ENCODE results near the gene POLR3C.
A peak's percentile ranks its signal among the peaks of the same experiment; 100 is the strongest.
"Not testable (repeated sequence)": the region's sequence is repeated elsewhere in the genome, so short reads cannot be mapped to it uniquely, and the experiment has no call there.

The POLR3C gene

DNA sequence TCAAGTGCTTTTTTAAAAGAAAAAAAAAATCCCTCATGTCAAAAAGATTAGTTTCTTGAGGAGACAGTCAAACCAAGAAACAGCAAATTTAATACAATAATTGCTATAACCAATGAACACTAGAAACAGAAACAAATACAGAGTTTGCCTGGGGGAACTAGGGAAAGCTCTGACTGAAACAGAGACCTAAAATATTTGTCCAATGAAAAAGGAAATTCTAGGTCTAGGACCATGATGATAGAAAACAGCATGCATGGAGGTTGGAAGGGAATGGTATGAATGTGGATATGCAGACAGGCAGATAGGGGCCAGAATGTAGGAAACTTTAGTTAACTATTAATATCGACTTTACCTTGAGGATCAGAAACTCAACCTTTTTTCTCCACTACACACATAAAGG, 31.5 kb upstream of the POLR3C start:
- FAIRE-seq (no peak), DNase-seq (ENCODE audit: insufficient read length, low spot score) (no peak)
- no peak for TF ChIP-seq POU2F2 (IDR thresholded peaks at IDR 0.05; ENCODE audit: low read depth, low read length)
- no peak for TF ChIP-seq SPI1 (IDR thresholded peaks at IDR 0.05; ENCODE audit: low read depth, low read length)
- TF ChIP-seq POLR2A (IDR thresholded peaks at IDR 0.05; ENCODE audit: low read depth, low read length), result no peak

DNA sequence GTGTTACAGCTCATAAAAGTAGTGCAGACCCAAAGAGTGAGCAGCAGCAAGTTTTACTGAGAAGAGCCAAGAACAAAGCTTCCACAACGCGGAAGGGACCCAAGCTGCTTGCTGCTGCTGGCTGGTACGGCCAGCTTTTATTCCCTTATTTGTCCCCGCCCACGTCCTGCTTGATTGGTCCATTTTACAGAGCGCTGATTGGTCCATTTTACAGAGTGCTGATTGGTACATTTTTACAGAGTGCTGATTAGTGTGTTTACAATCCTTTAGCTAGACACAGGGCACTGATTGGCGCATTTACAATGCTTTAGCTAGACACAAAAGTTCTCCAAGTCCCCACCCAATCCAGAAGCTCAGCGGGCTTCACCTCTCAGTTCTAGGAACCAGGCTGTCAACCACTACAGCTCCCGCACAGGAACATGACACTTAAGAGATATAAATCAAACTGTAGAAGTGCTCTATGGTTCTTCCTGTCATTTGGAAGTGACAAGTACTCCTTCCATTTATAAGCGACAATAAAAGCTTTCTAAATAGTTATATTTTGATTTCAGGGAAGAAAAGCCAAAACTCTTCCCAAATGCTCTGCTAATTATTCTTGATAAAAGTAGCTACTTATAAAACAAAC, 28.6 kb upstream of the POLR3C start:
- FAIRE-seq, result no peak
- TF ChIP-seq TAF1 (IDR thresholded peaks at IDR 0.05; ENCODE audit: low read depth, low read length), result no peak
- no peak for TF ChIP-seq SPI1 (IDR thresholded peaks at IDR 0.05; ENCODE audit: low read depth, low read length)
- TF ChIP-seq POU2F2 (IDR thresholded peaks at IDR 0.05; ENCODE audit: low read depth, low read length), result no peak
- TF ChIP-seq POLR2A (IDR thresholded peaks at IDR 0.05; ENCODE audit: low read depth, low read length), result no peak
- no peak for TF ChIP-seq POLR2AphosphoS5 (IDR thresholded peaks at IDR 0.05; ENCODE audit: low read depth, low read length)
- TF ChIP-seq PAX5 (IDR thresholded peaks at IDR 0.05; ENCODE audit: insufficient read depth, low read length, severe bottlenecking), result no peak
- DNase-seq (ENCODE audit: insufficient read length, low spot score), result no peak

- FAIRE-seq, result no peak
These were observed 27.2 kb upstream of the POLR3C start for GRCh38 chr1:145796753-145797152.

DNA sequence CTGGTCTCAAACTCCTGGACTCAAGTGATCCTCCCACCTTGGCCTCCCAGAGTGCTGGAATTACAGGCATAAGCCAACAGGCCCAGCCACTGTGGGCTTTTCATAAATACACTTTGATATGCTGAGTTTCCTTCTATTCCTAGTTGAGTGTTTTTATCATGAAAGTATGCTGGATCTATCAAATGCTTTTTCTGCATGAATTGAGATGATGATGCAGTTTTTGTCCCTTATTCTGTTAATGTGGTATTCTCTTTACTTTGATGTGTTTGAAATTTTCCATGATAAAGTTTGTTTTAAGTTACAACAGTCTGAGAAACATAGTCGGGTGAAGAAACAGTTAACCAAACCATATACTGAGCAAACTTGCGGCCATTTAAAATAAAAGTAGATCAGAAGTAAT, 24.2 kb upstream of the POLR3C start:
- FAIRE-seq (no peak), DNase-seq (ENCODE audit: insufficient read length, low spot score) (no peak)
- TF ChIP-seq POLR2A (IDR thresholded peaks at IDR 0.05; ENCODE audit: low read depth, low read length) (no peak), POU2F2 (IDR thresholded peaks at IDR 0.05; ENCODE audit: low read depth, low read length) (no peak), SPI1 (IDR thresholded peaks at IDR 0.05; ENCODE audit: low read depth, low read length) (no peak), POLR2AphosphoS5 (IDR thresholded peaks at IDR 0.05; ENCODE audit: low read depth, low read length) (no peak), TAF1 (IDR thresholded peaks at IDR 0.05; ENCODE audit: low read depth, low read length) (no peak), PAX5 (IDR thresholded peaks at IDR 0.05; ENCODE audit: insufficient read depth, low read length, severe bottlenecking) (no peak)

More at GRCh38 chr1:145796753-145797152, 27.2 kb upstream of the POLR3C start:
- TF ChIP-seq POLR2AphosphoS5 (IDR thresholded peaks at IDR 0.05; ENCODE audit: low read depth, low read length), result no peak
- TF ChIP-seq SPI1 (IDR thresholded peaks at IDR 0.05; ENCODE audit: low read depth, low read length), result 0 out of 2 replicates have a peak, but pooled peaks have one; percentile 11
- TF ChIP-seq TAF1 (IDR thresholded peaks at IDR 0.05; ENCODE audit: low read depth, low read length), result no peak
- no peak for DNase-seq (ENCODE audit: insufficient read length, low spot score)

GRCh38 chr1:145804235-145805045, 19.6 kb upstream of the POLR3C start:
- FAIRE-seq, result peak; percentile 35
- no peak for DNase-seq (ENCODE audit: insufficient read length, low spot score)
- TF ChIP-seq TAF1 (IDR thresholded peaks at IDR 0.05; ENCODE audit: low read depth, low read length) (no peak), PAX5 (IDR thresholded peaks at IDR 0.05; ENCODE audit: insufficient read depth, low read length, severe bottlenecking) (no peak), SPI1 (IDR thresholded peaks at IDR 0.05; ENCODE audit: low read depth, low read length) (peak; percentile 57), POLR2A (IDR thresholded peaks at IDR 0.05; ENCODE audit: low read depth, low read length) (no peak), POLR2AphosphoS5 (IDR thresholded peaks at IDR 0.05; ENCODE audit: low read depth, low read length) (no peak), POU2F2 (IDR thresholded peaks at IDR 0.05; ENCODE audit: low read depth, low read length) (no peak)

GRCh38 chr1:145805057-145805456, 18.9 kb upstream of the POLR3C start:
- no peak for DNase-seq (ENCODE audit: insufficient read length, low spot score)
- FAIRE-seq, result no peak
- no peak for TF ChIP-seq POU2F2 (IDR thresholded peaks at IDR 0.05; ENCODE audit: low read depth, low read length)
- TF ChIP-seq POLR2A (IDR thresholded peaks at IDR 0.05; ENCODE audit: low read depth, low read length), result no peak
- no peak for TF ChIP-seq PAX5 (IDR thresholded peaks at IDR 0.05; ENCODE audit: insufficient read depth, low read length, severe bottlenecking)
- no peak for TF ChIP-seq SPI1 (IDR thresholded peaks at IDR 0.05; ENCODE audit: low read depth, low read length)
- no peak for TF ChIP-seq POLR2AphosphoS5 (IDR thresholded peaks at IDR 0.05; ENCODE audit: low read depth, low read length)
- TF ChIP-seq TAF1 (IDR thresholded peaks at IDR 0.05; ENCODE audit: low read depth, low read length), result no peak

DNA sequence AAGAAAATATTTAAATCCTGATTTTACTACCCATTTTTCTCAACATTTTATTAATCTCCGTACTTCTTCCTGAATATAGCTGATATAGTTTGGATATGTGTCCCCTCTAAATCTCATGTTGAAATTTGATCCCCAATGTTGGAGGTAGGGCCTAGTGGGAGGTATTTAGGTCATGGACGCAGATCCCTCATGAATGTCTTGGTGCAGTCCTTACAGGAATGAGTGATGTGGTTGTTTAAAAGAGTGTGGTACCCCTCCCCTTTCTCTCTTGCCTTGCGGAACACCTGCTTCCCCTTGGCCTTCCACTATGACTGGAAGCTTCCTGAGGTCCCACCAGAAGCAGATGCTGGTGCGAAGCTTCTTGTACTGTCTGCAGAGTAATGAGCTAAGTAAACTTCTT, 17.6 kb upstream of the POLR3C start:
- DNase-seq (ENCODE audit: insufficient read length, low spot score) (no peak), FAIRE-seq (no peak)
- TF ChIP-seq POLR2AphosphoS5 (IDR thresholded peaks at IDR 0.05; ENCODE audit: low read depth, low read length), result no peak
- no peak for TF ChIP-seq POLR2A (IDR thresholded peaks at IDR 0.05; ENCODE audit: low read depth, low read length)
- no peak for TF ChIP-seq PAX5 (IDR thresholded peaks at IDR 0.05; ENCODE audit: insufficient read depth, low read length, severe bottlenecking)
- no peak for TF ChIP-seq TAF1 (IDR thresholded peaks at IDR 0.05; ENCODE audit: low read depth, low read length)
- no peak for TF ChIP-seq SPI1 (IDR thresholded peaks at IDR 0.05; ENCODE audit: low read depth, low read length)
- TF ChIP-seq POU2F2 (IDR thresholded peaks at IDR 0.05; ENCODE audit: low read depth, low read length), result no peak

DNA sequence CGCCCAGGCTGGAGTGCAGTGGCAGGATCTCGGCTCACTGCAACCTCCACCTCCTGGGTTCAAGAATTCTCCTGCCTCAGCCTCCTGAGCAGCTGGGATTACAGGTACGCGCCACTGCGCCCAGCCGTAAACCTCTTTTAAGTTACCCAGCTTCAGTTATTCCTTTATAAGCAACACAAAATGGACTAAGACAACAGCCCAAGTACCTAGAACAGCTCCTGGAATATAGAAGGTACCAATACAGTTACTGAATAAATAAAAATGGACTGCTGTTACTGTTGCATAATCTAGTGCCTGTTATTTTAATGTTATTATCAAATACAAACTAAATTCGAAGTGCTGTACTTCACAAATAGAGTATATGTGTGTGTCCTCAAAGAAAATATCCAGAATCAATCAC, 17.2 kb upstream of the POLR3C start:
- FAIRE-seq (no peak), DNase-seq (ENCODE audit: insufficient read length, low spot score) (no peak)
- TF ChIP-seq SPI1 (IDR thresholded peaks at IDR 0.05; ENCODE audit: low read depth, low read length) (no peak), PAX5 (IDR thresholded peaks at IDR 0.05; ENCODE audit: insufficient read depth, low read length, severe bottlenecking) (no peak), POLR2AphosphoS5 (IDR thresholded peaks at IDR 0.05; ENCODE audit: low read depth, low read length) (no peak), TAF1 (IDR thresholded peaks at IDR 0.05; ENCODE audit: low read depth, low read length) (no peak), POLR2A (IDR thresholded peaks at IDR 0.05; ENCODE audit: low read depth, low read length) (no peak), POU2F2 (IDR thresholded peaks at IDR 0.05; ENCODE audit: low read depth, low read length) (no peak)

GRCh38 chr1:145812977-145813810, 10.8 kb upstream of the POLR3C start:
- not testable (repeated sequence) for FAIRE-seq; DNase-seq (ENCODE audit: insufficient read length, low spot score)

DNA sequence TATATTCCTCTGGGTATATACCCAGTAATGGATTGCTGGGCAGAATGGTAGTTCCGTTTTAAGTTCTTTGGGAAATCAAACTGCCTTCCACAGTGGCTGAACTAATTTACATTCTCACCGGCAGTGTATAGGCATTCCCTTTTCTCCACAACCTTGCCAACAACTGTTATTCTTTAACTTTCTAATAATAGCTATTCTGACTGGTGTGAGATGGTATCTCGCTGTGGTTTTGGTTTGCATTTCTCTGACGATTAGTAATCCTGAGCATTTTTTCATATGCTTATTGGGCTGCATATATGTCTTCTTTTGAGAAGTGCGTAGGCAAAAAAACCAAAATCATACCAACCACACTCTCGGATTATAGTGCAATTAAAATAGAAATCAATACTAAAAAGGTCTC, 5.9 kb upstream of the POLR3C start:
- not testable (repeated sequence) for DNase-seq (ENCODE audit: insufficient read length, low spot score); FAIRE-seq

GRCh38 chr1:145822779-145823331, 1.1 kb upstream of the POLR3C start:
- FAIRE-seq, result not testable (repeated sequence)

More at GRCh38 chr1:145822779-145823331, 1.1 kb upstream of the POLR3C start:
- DNase-seq (ENCODE audit: insufficient read length, low spot score), result not testable (repeated sequence)

Data from GM12891 (cell line).